Activated T-cell treated with anti-CD3 and anti-CD28 coated beads for 1 hour (primary cell): ENCODE data around the gene SOX8.

ENCODE experiments used
- DNase-seq: peaks from one replicate; pipeline ENCODE4 v3.0.0-alpha.2; 2020; ENCODE audit warnings: low read depth

SOX8 gene

GRCh38 chr16:1026784-1027500, 45.4 kb downstream of the SOX8 start:
- no peak for DNase-seq

GRCh38 chr16:1027501-1027815, 45.9 kb downstream of the SOX8 start:
- DNase-seq, result no peak

- DNase-seq, result no peak
Observed at GRCh38 chr16:1028056-1028455, 46.5 kb downstream of the SOX8 start.

- no peak for DNase-seq
Observed at GRCh38 chr16:1028524-1029258, 47.1 kb downstream of the SOX8 start.

GRCh38 chr16:1029259-1029545, 47.6 kb downstream of the SOX8 start:
- DNase-seq, result no peak

GRCh38 chr16:1030473-1030901, 48.9 kb downstream of the SOX8 start:
- DNase-seq, result no peak

- no peak for DNase-seq
Observed at GRCh38 chr16:1031666-1032065, 50.1 kb downstream of the SOX8 start.

GRCh38 chr16:1032607-1033006, 51.0 kb downstream of the SOX8 start:
- DNase-seq, result no peak

- no peak for DNase-seq
Observed at GRCh38 chr16:1033128-1033679, 51.6 kb downstream of the SOX8 start.

- DNase-seq, result no peak
Observed at GRCh38 chr16:1034230-1035065, 52.9 kb downstream of the SOX8 start.

GRCh38 chr16:1035066-1035415, 53.5 kb downstream of the SOX8 start:
- no peak for DNase-seq

- DNase-seq, result no peak
Observed at GRCh38 chr16:1036166-1036565, 54.6 kb downstream of the SOX8 start.
